HG02642 (cell line): ENCODE data around the gene CCDC107.

ENCODE experiments used
- ATAC-seq: cut with Tn5 transposase; IDR thresholded peaks from one replicate; pipeline ENCODE4 v1.9.1; 2021; ENCODE audit warnings: mild to moderate bottlenecking; ENCODE audit not compliant: unreplicated experiment, poor library complexity

CCDC107 gene

DNA sequence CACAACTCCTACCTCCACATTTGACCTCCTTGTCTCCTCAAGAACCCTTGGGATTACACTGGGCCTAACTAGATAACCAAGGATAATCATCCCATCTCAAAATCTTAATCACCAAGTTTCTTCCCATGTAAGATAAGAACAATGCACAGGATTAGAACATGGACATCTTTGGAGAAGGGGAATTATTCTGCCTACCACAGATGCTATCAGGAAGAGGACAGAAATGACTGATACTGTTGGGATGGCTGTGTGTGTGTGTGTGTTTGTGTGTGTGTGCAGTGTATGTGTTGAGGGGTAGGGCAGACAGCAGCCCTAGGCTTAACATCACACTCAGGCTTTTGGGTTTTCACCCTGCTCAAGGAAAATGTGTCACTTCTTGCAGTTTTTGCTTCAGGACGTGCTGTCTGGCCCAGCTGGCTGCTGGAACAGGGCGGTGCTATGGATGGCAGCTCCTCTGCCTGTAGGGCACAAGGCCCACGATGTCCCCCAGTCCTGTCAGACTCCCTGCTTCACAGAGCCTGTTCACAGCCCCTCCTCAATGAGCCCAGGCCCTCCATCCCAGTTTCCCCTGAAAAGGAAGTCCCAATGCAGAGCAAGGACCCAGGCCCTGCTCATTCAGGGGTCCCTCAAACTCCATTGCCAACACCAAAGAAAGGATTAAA, 23.4 kb downstream of the CCDC107 start:
- ATAC-seq = no peak

DNA sequence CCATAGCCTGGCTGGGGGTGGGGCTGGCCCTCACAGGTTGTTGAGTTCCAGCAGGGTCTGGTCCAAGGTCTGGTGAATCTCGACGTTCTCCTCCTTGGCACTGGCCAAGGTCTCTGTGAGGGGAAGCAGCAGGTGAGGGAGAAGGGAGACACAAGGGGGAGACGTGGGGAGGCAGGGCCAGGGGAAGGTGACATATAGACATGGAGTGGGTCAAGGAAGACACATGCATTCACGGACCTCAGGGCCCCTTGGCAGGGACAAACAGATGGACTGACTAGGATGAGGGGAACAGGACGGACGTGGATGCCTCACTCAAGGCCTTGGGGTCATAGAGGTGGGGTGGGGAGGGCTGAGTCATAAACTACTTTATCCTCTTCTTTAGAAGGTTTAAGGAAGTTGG, 24.0 kb downstream of the CCDC107 start:
- no peak for ATAC-seq

DNA sequence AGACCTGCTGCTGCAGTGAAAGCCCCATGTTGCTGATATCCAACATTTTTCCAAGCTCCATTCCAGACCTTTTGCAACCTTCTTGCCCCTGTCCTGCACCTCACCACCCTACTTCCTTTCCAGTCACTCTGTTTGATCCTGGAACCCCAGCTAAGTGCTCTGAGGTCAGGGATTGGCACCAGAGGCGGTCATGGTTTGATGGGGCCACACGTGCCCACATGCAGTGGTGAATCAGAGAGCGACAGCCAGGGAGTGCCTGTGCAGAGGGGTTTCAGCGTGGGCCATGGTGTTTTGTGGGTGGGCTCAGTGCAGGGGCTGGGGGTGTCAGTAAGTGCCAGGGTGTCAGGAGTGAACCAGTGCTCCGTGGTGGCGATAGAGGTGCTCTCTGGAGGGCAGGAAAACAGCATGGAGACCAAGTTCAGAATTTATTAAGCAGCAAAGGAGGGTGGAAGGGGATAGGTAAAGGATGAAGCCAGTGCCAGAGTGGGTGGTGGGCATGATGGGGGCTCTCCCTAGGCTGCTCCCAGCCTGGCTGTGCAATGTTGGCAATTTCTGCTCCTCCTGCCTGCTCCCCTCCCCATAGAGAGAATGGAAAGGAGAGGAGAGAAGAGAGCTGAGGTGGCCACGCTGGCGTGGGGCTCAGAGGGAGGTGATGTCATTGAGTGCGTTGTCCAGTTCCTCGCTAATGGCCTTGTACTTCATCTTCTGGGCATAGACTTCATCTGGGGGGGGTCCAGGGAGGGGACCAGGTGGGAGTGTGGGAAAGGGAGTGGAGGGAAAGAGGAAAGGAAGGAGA, 24.6 kb downstream of the CCDC107 start:
- ATAC-seq = no peak

DNA sequence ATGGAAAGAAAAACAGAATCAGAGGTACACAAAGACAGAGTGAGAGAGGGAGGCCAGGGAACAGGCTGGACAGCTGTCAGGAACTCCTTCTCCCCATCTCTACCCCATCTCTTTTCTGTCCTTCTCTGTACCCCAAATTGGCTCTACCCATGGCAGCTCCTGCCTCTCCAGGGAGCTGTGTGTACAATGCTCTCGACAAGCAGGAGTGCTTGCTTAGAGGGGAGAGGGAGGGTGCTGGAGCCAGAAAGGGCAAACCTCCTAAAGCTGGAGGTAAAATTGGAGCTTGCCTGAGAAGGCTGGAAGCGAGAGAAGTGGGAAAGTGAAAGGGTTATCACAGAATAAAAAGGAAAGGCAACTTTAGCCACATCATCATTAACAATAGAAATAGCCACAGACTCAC, 25.2 kb downstream of the CCDC107 start:
- ATAC-seq = no peak

DNA sequence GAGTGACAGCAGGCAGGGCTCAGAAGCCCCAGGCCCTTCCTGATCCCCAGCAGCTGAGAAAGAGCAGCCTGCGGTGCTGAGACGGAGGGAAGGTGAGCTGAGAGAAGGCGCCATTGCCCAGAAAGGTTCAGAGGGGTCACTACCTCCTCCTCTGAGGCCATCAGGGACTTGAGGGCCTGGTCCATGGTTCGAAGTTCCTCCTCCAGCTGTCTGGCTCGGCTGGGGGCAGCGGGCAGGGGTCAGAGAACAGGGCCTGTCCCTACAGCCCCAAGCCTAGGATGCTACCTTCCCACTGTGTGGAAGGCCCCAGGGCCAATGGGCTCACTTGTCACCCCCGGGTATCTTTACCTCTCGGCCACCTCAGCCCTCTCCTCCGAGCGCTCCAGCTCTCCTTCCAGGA, 26.8 kb downstream of the CCDC107 start:
- ATAC-seq = no peak

DNA sequence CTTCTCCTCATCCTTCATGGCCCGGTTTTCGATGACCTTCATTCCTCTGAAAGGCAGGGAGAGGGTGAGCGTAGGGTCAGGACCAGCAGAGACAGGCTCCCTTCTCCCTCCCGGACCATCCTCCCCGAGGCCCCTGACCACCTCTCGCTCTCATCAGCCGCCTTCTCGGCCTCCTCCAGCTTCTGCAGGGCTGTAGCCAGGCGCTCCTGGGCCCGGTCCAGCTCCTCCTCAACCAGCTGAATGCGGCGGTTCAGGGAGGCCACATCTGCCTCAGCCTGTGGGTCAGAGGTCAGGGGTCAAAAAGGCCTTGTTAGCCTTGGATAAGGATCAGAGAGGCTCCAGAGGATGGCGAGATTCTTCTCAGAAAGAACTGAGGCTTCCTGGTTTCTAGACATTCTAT, 27.4 kb downstream of the CCDC107 start:
- no peak for ATAC-seq

DNA sequence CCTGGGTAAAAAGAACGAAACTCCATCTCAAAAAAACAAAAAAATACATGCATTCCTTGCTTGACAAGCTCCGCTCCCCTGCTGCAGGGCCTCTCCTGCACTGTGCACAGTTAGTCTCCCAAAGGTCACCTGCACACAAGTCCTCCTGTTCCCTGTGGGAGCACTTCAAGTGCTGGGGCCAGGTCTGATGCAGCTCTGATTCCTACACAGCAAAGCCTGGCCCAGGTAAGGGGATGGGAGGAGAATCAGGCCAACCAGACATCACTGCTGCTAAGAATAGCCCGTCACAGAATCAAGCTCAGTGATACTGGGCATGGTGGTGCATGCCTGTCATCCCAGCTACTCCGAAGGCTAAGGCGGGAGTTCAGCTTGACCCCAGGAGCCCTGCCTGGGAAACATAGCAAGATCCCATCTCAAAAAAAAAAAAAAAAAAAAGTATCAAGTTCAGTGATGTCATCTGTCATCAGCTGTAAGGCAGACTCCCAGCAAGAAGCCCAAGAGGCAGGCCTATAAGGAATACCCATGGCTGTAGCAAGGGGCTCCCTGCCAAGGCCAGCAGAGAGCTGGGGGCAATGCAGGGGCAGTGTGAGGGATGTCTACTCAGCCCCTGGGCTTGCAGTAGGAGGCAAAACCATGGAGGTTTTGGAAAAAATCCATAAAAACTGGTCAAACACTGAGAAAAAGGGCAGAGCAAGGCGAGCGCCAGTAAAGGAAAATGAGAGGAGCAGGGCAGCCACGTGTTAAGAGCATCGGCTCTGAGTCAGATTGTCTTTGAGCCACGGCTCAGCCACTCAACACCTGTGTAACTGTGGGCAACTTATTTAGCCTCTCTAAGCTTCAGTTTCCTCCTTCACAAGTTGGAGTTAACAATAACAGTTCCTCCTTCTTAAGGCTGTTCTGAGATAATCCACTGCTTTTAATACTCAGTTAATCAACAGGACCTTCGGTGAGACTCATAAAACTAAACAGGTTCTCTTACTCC, 28.4 kb downstream of the CCDC107 start:
- ATAC-seq = no peak

DNA sequence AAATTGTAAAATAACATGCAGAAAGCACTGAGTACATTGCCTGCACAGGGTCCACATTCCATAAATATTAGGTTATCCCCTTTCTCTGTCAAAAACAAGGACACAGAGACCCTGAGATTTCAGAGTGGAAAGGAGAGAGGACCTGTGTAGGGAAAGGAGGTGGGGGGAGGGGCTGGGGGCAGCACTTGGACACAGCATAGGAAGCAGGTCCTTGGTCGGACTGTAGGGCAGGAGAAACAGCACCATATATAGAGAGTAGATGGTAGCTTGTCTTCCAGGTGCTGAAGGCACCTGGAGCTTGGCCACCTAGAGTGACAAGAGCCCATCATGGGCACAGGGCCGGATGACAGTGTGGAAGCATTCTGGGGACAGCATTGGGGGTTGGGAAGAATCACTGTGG, 29.2 kb downstream of the CCDC107 start:
- ATAC-seq = no peak

DNA sequence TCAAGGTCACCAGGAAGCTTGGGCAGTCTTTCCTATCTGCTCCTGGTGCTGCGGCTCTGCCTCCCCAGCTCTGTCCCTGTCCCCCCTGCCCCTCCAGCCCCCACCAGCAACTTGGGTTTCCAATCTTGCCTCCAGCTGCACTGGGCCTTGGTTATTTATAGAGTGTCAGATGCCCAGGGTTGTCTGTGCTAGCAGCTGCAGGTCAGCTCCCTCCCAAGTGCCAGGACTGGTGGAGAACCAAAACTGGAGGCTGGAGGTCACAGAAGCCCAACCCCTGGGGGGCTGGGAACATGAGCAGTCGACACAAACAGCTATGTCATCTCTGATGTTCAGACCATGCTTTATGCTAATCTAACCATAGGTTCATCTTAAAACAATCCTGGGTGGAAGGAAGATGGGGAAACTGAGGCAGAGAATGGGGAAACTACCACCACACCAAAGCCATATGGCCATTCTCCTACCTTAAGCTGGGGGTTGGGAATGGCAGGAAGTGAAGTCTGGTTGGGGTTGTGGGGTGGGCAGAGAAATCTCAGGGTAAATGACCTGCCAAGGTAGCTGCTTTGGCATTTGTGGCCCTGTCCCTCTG, 30.0 kb downstream of the CCDC107 start:
- ATAC-seq = no peak

DNA sequence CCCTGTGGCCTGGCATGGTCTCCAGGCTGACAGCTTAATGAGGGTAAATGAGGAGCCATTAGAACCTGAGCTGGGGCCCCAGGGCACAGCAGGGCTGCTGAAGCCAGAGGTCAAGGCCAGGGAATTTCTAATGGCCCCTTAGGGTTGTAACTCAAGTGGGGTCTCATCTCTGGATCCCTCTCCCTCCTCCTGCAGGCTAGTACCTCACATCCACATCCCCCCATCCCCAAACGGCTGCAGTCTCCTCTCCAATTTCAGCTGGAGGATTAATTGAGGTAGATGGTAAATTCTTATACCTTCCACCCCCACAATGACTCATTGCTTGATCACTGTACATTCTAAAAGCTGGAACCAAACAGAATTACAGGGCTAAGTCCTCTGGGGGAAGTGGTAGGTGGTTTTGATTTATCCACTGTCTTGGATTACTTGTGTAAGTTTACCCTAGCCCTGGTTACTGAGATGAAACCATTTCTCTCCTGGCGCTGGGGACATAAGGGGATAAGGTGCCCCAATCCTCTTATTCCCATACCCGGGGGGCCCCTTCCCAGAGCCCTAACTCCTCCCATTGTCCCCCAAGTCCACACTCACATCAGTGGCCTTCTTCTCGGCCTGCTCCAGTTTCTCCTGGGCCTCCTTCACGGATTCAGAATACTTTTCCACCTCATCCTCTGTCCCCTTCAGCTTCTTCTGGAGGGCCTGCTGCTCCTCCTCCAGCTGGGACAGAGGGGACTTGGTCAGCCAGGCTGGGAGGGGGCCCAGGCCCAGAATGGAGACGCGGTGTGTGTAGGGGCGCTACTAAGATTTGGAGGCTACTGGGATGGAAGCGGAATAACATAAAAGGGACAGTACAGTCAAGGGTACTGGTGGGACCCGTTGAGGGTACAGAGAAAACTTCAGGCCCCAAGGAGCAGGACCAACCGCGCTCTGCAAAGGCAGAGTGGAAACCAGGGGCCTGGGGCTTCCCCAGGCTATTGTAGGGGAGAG, 30.8 kb downstream of the CCDC107 start:
- no peak for ATAC-seq

DNA sequence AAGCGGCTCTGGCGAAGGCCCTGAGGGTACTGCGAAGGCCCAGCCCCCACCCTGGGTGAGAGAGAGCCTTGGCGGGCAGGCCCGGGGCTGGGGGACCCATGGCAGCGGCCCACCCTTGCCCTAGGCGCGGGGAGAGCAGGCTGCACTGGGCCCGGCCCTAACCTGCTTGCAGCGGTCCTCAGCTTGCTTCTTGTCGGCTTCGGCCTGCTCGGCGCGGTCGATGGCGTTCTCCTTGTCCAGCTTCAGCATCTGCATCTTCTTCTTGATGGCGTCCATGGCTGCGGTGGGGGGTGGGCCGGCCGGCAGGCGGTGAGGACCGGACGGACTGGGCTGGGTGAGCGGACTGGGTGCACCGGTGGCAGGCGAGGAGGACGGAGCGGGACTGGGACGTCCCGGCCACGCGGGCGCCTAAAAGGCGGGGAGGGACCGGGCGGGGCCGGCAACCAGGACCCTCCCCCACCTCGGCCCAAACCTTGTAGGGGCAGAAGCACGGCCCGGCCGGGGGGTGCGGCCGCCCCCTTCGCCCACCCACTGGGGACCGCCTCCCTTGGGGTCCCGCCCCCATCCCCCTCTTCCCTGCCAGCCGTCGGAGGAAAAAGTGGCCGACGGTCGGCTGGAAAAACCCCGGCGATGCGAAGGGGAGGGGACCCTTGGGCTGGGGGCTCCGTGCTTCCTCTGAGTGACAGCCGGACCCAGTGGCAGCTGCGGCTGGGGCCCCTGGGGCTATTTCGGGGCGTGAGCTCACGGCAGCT, 31.6 kb downstream of the CCDC107 start, which contains the start of gene TPM2:
TSS of gene TPM2 (minus strand) at position 384 of the 752 bp plus-strand sequence. CDS start at position 276, 108 bp downstream.
- no peak for ATAC-seq

DNA sequence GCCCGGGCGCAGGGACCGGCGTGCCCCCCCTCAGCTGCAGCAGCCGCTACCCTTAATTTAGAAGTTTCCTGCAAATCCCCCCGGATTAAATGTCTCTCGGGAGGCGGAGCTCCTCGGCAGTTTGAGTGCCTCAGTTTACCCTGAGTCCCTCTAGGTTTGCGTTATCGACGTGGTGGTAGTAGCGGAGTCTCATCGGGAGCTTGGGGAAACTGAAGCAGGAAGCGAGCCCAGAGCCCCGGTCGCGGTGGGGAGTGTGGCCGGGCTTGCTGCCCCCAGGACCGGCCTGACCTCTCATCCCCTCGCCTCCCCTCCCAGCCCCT, 32.2 kb downstream of the CCDC107 start:
- ATAC-seq = no peak

DNA sequence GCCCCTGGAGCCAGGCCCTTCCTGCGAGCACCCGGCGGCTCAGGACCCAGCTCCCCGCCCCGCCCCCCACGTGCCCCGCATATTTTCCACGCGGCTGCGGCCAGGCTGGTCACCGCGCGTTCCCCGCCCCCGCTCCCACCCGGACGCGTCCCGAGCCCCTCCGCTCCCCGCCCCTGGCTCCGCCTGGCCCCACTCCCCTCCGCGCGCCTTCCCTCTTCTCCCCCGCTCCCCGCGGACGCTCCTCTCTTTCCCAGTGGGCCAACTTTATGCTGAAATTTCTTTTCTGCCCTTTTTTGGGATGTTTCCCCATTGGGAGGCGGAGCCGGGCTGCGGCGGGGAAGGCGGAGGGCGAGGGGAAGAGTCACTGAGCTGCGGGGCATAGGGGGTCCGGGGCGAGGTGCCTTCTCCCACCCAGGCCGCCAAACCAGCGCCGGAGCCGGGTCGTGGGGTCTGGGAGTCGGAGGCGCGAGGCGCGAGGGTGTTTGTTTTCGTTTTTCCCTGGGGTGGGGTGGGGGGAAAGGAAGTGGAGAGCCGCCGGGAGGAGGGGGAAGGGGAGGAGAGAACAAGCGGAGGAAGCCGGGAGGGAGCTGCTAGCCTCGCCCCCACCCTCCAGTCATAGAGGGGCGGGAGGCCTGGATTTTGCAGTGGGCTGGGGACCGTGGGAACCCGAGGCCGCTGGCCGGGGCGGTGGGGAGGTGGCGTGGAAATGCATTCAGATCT, 32.7 kb downstream of the CCDC107 start:
- no peak for ATAC-seq

DNA sequence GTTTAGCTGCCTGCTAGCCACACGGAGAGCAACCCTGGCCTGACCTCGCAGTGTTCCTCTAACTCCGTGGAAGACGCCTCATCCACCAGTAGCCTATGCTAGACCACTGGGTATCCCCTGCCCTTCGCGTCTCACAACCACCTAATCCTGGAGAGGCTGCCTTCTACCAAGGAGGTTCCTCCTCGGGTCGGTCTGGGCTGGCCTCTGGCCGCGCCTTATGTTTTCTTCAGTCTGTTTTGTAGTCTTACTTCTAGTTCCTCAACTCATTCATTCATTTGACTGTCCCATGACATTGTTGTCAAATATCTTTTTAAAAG, 33.2 kb downstream of the CCDC107 start:
- ATAC-seq = no peak

DNA sequence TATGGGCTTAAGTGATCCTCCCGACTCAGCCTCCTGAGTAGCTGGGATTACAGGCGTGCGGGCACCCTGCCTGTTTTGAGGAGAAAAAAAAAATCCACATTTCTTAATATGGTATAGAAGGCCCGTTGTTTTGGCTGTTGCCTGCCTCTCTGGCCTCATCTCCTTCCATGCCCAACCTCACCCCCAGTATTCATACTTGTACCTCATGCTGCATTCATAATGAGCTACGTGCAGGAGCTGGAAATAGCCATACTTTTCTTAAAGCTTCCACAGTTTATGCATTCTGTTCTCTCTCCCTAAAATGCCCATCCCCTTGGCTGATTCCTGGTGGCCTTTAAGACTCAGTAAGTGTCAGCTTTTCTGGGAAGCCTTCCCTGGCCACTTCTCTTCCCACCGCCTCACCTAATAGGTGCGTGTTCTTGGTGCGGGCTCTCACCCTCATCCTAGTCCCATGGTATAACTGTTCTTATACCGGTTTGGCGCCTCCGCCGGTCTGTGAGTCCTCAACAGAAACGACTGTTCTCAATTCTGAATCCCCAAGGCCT, 33.7 kb downstream of the CCDC107 start:
- ATAC-seq = no peak

DNA sequence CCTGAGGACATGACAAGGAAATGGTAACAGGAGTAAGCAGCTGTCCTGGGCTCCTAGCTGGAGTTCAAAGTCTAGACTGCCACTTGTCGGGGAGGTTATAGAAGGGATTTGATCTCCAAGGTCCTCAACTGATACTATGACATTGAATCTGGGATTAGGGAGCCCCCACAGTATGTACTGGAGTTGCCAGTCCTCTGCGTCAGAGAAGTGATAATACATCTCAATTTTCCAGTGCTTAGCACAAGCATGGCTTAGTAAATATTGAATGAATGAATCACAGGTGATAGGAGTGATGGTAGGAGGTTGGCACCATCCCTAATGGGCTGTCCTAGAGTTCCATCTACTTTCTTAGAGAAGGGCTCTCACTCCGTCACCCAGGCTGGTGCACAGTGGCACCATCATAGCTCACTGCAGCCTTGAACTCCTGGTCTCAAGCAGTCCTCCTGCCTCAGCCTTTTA, 37.9 kb downstream of the CCDC107 start:
- no peak for ATAC-seq

DNA sequence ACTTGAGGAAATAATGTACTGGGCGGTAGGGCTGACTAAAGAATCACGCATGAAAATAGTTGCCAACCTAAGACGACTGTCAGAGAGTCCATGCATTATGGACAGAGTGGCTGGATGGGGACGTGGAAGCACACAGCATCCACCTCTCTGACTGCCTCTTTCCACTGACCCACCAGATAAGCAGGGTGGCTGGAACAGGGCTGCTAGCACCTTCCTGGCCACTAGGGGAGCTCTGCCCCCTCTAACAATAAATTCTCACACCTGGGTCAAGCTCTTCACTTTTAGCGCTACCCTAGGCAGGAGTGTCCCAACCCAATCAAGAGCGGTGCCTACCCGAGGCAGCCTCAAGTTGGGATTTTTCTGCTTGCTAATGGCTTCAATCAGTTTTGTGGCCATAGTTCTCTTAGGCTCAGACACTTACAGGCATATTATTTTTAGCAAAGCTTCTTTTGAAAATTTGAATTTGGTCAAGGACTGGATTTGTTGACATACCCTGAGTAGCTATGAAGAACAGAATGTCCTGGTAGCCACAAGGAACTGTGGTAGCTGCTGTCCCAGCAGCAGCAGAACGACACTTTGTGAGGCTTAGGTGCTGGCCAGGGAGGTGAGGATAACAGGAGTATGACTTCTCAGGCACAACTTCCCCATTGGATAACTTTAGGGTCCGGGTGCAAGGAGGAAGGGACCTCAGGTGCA, 38.6 kb downstream of the CCDC107 start:
- peak; percentile 78 for ATAC-seq
